Large intestine (tissue), 3 donors: Measurements from ENCODE around the gene TMEM219. TPM values are rescaled to one million over a fixed set of nuclear protein-coding genes. Genes with fewer than 3 reads are reported as not detected.

Source experiments
- DNase-seq, 2 donors: peaks; one replicate each; pipeline versions ENCODE4 v3.0.0 to v3.0.0-alpha.2; 2013
- H3K27ac ChIP-seq: one replicate; pipeline ENCODE4 v1.5.1; 2013; ENCODE audit warnings: low read length
- H3K27me3 ChIP-seq: 2 replicates; pipeline ENCODE4 v1.6.1; 2013; ENCODE audit warnings: low read length; ENCODE audit not compliant: control insufficient read depth, insufficient read depth
- H3K36me3 ChIP-seq: 2 replicates; pipeline ENCODE4 v1.6.1; 2013; ENCODE audit warnings: low read length; ENCODE audit not compliant: control insufficient read depth, insufficient read depth
- H3K4me1 ChIP-seq: one replicate; pipeline ENCODE4 v1.6.1; 2013; ENCODE audit warnings: low read length; ENCODE audit not compliant: control insufficient read depth, insufficient read depth
- H3K4me3 ChIP-seq: one replicate; pipeline ENCODE4 v1.5.1; 2013; ENCODE audit warnings: low read length
- H3K9me3 ChIP-seq: one replicate; pipeline ENCODE4 v1.6.1; 2013; ENCODE audit warnings: mild to moderate bottlenecking, low read depth, low read length, moderate library complexity; ENCODE audit not compliant: control insufficient read depth
- WGBS: methylation state at CpG from one replicate; pipeline ENCODE4 v1.1.5; 2013; ENCODE audit warnings: low lambda C conversion rate; ENCODE audit not compliant: insufficient coverage; 5-methylcytosine and 5-hydroxymethylcytosine counted together
- polyA plus RNA-seq: library from polyadenylated mRNA; unstranded; fragments of 120-200 nt; gene quantifications from one replicate; pipeline ENCODE4 v1.2.1, GENCODE V29; 2013

Gene TMEM219
- polyA plus RNA-seq, 1 donor: 160 TPM

DNA sequence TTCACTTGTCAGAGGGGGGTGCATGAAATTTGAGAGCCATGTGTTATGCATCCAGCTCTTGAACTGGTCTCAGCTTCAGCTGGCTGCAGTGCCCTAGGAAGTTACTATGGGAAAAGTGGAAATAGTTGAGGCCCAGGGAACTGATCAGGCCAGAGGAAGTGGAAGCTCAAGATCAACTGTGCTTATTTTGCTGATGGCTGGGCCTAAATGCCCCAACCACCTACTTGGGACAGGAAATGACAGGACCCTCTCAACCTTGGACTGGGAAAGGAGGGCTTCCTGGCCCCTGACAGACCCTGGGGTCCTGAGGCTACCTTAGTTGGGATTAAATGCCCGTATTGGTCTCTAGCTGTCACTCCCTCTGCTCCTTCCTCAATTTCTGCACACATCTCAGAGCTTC, 10.6 kb downstream of the TMEM219 start:
- no CpG with 5 or more reads among the region's 1 CpG for WGBS
- peaks cover 24% of the 10 kb centered on the region for H3K36me3 ChIP-seq
- no peak overlapping the region for H3K4me3 ChIP-seq
- no peak for DNase-seq
- peaks cover 16% of the 10 kb centered on the region for H3K4me1 ChIP-seq
- H3K27ac ChIP-seq: no peak overlapping the region
- H3K27me3 ChIP-seq: no peaks in the 10 kb centered on the region
- no peaks in the 10 kb centered on the region for H3K9me3 ChIP-seq

DNA sequence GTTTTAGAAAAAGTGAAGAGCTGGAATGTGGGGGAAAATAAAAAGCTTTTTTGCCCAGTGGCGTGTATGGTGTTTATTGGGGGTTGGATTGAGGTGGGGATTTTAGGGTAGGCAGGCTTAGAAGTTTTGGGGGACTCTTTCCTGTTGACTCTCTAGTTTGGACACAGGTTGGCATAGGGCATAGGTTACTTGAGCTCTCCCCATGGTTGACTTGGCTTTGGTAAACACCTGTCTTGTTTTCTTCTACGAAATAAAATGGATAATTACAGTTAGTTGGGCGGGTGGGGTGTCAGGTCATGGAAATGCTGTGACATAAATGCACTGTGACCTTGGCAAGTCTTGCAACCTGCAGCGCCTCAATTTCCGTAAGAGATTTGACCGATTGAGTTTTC, 11.1 kb downstream of the TMEM219 start:
- no peak for DNase-seq
- Histone ChIP-seq H3K4me3 (no peak overlapping the region), H3K9me3 (no peaks in the 10 kb centered on the region), H3K27ac (peak overlapping the region; percentile 6), H3K27me3 (no peaks in the 10 kb centered on the region), H3K4me1 (peaks cover 16% of the 10 kb centered on the region), H3K36me3 (peaks cover 27% of the 10 kb centered on the region)
- no CpG with 5 or more reads among the region's 6 CpGs for WGBS

DNA sequence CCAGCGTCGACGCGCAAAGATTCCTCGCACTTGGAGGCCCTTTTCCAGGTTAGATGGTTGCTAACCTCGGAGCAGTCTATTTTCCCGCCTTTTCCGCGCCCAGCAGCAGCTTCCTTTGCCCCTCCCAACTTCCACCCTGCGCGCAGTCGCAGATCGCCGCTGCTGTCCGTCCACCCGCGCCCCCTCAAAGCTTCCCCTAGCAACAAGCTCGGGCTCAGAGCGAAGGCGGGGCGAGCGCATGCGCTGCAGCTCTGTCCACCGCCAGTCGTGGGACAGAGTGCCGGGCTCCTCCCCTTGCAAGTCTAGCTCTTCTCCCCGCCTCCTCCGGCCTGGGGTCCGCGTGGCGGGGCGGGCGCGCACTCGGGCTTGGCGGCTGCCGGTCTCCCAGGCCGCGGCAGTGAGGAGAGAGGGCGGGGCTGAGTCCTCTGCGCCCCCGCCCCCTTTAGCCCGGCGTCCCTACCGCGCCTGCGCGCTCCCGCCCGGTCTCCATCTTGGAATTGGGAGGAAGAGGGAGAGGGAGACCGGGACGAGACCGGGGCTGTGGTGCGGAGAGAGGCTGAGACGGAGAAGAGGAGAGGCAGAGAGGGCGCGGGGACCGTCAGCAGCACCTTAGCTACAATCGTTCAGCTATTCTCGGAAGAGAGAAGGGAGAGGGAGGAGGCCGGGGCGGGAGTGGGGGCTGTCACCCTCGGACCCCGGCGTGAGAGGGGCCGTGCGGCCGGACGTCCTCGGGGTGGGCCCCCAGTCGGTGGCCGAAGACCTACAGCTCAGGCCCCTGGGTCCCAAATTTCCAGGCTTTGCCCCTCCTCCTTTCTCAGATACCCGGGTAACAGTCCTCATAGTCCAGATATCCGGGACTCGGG, 11.7 kb downstream of the TMEM219 start, which contains the start of gene TAOK2:
TSS of gene TAOK2 (plus strand) at position 485 of the 863 bp plus-strand sequence. CDS start 3,905 bp downstream, outside the sequence.
- no CpG with 5 or more reads among the region's 75 CpGs for WGBS
- Histone ChIP-seq H3K9me3 (no peaks in the 10 kb centered on the region), H3K36me3 (peaks cover 27% of the 10 kb centered on the region), H3K4me3 (peak within 1 kb of the TSS; percentile 96), H3K4me1 (peaks cover 16% of the 10 kb centered on the region), H3K27ac (peak within 1 kb of the TSS; percentile 92), H3K27me3 (no peaks in the 10 kb centered on the region)
- peak; percentile 99 to 100 for DNase-seq

DNA sequence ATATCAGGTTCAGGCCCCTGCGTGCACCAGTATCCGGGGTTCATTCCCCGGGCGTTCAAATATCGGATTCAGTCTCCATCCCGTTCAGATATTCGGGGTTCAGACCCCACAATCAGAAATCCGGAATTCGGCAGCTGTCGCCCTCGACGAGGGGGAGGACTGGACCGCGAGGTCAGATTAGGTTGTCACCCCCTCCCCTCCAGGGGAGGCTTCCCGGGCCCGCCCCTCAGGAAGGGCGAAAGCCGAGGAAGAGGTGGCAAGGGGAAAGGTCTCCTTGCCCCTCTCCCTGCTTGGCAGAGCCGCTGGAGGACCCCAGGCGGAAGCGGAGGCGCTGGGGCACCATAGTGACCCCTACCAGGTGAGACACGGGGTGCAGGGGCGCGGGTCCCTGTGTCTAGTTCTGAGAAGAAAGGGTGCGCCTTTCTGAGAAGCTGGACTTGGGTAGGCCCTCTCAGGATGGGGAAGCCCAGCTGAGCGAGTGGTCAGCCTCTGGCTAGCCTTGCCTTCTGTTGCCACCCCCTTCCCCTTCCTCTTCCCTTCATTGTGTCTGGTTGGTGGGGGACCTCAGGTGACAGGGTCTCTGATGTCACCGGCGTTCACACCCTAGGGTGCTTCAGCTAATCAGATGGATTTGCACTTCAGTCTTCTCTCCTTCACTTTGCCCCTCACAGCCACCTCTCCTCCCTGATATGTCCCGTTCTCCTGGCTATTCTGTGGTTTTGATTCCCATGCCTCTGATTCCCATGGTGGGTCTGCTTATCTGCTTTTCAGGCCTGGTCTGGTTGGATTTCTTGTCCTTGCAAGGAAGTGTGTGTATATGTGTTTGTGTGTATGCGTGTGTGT, 12.6 kb downstream of the TMEM219 start:
- Histone ChIP-seq H3K27ac (peak overlapping the region; percentile 92), H3K36me3 (peaks cover 31% of the 10 kb centered on the region), H3K4me3 (peak overlapping the region; percentile 96), H3K9me3 (no peaks in the 10 kb centered on the region), H3K4me1 (peaks cover 16% of the 10 kb centered on the region), H3K27me3 (no peaks in the 10 kb centered on the region)
- no CpG with 5 or more reads among the region's 31 CpGs for WGBS
- DNase-seq: peak in 1 of 2 donors; percentile 55

DNA sequence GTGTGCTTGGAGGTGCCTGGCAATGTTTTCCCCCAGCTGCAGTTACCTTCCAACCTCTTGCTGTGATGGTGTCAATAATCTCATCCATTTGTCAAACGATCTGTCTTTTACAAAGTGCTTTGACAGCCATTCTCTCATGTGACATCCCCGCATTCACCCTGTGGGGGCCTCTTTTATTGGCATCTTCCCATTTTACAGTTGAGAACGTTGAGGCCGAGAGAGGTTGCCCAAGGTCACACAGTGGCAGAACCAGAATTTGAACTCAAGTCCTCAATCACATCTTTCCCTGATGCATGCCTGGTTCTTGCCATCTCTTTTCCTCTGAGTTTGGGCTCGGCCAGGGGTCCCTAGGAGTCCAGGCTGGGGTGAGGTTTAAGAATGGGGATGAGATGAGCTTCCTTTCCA, 13.3 kb downstream of the TMEM219 start:
- peak overlapping the region; percentile 96 for H3K4me3 ChIP-seq
- H3K27ac ChIP-seq: no peak overlapping the region
- H3K9me3 ChIP-seq: no peaks in the 10 kb centered on the region
- H3K36me3 ChIP-seq: peaks cover 34% of the 10 kb centered on the region
- WGBS: no CpG with 5 or more reads among the region's 5 CpGs
- DNase-seq: no peak
- H3K4me1 ChIP-seq: peaks cover 16% of the 10 kb centered on the region
- no peaks in the 10 kb centered on the region for H3K27me3 ChIP-seq

DNA sequence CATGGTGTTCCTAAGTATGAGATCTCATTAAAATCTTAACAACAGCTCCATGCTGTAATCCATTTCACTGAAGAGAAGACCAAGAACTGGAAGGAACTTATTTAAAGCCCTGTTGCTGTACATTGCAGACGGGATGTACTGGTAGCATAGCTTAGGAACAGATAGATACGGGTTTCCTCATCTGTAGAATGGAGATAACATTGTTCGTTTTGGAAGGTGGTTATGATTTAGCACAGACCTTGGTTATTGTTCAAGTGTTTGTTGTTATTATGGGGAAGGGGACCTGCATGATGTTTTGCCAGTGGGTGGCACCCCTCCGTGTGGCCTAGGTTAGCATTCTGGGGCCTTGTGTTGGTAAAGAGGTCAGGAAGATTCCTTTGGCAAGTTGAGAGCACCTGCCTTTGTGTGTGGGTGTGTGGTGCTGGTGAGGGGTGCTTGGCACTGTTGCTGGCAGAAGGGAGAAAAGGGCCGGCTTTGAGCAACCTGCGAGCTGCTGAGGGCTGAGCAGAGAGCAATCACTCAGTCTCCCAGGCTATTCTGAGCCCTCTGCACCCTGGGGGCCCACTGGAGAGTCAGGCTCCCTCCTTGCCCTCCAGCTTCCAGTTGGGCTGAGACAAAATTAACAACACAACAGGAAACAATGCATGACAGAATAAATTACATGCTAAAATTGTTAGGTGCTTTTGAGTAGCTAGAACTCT, 14.1 kb downstream of the TMEM219 start:
- H3K4me3 ChIP-seq: peak overlapping the region; percentile 96

DNA sequence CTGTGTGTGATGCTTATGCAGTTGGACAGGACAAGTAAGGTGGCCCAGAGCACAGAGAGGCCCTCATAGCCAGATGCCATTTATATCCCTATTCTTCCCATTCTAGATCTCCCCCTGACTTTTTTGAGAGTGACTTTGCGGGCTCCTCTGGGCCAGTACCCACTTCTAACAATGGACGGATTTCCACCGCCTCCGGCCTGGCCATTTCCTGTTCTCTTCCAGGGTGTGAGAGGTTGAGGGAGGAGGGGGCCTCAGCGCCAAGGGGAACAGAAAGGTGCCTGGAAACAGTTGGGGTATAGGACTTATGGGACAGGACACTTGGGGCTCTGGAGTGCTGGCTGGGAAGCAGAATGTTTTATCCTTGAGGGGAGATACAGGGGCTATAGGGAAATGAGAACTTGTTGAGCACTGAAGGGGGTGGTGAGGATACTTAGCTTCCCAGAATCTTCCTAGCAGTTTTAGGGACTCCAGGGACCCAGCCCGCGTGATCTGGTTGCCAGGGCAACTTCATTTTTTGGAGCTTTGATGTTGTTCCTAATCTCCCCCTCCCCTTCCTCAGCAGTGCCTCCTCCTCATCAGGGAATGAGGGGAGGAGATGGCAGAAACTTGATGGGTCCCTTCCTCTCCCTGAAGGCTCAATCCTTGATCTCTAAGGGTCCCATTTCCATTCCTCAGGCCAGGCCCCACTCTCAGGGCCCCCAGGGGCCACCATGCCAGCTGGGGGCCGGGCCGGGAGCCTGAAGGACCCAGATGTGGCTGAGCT, 15.4 kb downstream of the TMEM219 start:
- peaks cover 53% of the 10 kb centered on the region for H3K36me3 ChIP-seq
- no CpG with 5 or more reads among the region's 9 CpGs for WGBS
- H3K4me3 ChIP-seq: no peak overlapping the region

More for the DNA sequence above, 14.1 kb downstream of the TMEM219 start:
- Histone ChIP-seq H3K27ac (no peak overlapping the region), H3K27me3 (no peaks in the 10 kb centered on the region), H3K4me1 (peaks cover 16% of the 10 kb centered on the region), H3K36me3 (peaks cover 41% of the 10 kb centered on the region), H3K9me3 (no peaks in the 10 kb centered on the region)
- no CpG with 5 or more reads among the region's 6 CpGs for WGBS
- no peak for DNase-seq

DNA sequence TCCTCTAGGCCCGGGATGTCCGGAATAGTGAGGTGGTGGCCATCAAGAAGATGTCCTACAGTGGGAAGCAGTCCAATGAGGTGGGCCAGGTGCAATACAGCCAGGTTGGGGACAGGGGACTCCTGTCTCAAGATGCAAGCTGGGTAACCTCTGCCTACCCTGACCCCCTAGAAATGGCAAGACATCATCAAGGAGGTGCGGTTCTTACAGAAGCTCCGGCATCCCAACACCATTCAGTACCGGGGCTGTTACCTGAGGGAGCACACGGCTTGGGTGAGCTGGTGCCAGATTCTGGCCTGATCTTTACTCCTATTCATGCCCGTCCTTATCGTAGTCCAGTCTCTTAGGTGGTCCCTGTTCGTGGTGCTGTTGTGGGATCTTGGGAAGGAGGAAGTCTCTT, 16.2 kb downstream of the TMEM219 start:
- H3K27me3 ChIP-seq: no peaks in the 10 kb centered on the region
- H3K4me3 ChIP-seq: no peak overlapping the region
- no CpG with 5 or more reads among the region's 9 CpGs for WGBS
- no peak overlapping the region for H3K27ac ChIP-seq
- H3K4me1 ChIP-seq: peaks cover 16% of the 10 kb centered on the region
- H3K36me3 ChIP-seq: peaks cover 58% of the 10 kb centered on the region
- DNase-seq: no peak
- H3K9me3 ChIP-seq: no peaks in the 10 kb centered on the region

More for the DNA sequence above, 15.4 kb downstream of the TMEM219 start:
- DNase-seq: no peak
- H3K9me3 ChIP-seq: no peaks in the 10 kb centered on the region
- peaks cover 16% of the 10 kb centered on the region for H3K4me1 ChIP-seq
- no peak overlapping the region for H3K27ac ChIP-seq
- H3K27me3 ChIP-seq: no peaks in the 10 kb centered on the region

DNA sequence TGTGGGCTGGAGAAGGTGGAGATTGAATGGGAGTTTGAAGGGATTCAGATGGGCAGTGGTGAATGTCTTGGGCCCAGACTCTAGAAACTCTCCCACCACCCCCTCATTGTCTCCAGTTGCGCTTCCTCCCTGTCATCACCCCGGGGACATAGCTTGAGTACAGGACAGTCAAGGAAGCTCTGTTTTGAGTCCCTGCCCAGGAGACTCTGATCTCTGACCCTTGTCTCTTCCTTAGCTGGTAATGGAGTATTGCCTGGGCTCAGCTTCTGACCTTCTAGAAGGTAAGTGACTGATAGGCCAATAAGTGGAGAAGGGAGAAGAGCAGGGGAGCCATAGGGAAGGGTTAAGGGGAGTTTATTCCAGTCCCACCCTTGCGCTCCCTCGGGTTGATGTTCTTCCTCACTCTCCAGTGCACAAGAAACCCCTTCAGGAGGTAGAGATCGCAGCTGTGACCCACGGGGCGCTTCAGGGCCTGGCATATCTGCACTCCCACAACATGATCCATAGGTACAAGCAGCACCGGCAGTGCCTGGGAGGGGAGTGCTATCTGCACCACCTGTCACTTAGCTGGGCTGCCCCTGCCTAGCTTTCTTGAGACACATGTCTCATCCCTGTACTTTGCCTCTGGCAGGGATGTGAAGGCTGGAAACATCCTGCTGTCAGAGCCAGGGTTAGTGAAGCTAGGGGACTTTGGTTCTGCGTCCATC, 16.8 kb downstream of the TMEM219 start:
- Histone ChIP-seq H3K36me3 (peaks cover 65% of the 10 kb centered on the region), H3K27me3 (no peaks in the 10 kb centered on the region), H3K9me3 (no peaks in the 10 kb centered on the region), H3K4me1 (peaks cover 13% of the 10 kb centered on the region), H3K27ac (no peak overlapping the region), H3K4me3 (no peak overlapping the region)
- no peak for DNase-seq
- no CpG with 5 or more reads among the region's 9 CpGs for WGBS
